ENCODE results near the gene MCTP2. TPM values are rescaled to one million over a fixed set of nuclear protein-coding genes. Genes with fewer than 3 reads are reported as not detected.

The MCTP2 gene, protein sequence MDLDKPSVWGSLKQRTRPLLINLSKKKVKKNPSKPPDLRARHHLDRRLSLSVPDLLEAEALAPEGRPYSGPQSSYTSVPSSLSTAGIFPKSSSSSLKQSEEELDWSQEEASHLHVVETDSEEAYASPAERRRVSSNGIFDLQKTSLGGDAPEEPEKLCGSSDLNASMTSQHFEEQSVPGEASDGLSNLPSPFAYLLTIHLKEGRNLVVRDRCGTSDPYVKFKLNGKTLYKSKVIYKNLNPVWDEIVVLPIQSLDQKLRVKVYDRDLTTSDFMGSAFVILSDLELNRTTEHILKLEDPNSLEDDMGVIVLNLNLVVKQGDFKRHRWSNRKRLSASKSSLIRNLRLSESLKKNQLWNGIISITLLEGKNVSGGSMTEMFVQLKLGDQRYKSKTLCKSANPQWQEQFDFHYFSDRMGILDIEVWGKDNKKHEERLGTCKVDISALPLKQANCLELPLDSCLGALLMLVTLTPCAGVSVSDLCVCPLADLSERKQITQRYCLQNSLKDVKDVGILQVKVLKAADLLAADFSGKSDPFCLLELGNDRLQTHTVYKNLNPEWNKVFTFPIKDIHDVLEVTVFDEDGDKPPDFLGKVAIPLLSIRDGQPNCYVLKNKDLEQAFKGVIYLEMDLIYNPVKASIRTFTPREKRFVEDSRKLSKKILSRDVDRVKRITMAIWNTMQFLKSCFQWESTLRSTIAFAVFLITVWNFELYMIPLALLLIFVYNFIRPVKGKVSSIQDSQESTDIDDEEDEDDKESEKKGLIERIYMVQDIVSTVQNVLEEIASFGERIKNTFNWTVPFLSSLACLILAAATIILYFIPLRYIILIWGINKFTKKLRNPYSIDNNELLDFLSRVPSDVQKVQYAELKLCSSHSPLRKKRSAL
- polyA plus RNA-seq (2011; rRNA removed) = 17.8 and 18.1 TPM in 2 replicates
- 35.1 and 40.5 TPM in 2 replicates for polyA minus RNA-seq (2011; rRNA and poly(A)+ RNA removed)

DNA sequence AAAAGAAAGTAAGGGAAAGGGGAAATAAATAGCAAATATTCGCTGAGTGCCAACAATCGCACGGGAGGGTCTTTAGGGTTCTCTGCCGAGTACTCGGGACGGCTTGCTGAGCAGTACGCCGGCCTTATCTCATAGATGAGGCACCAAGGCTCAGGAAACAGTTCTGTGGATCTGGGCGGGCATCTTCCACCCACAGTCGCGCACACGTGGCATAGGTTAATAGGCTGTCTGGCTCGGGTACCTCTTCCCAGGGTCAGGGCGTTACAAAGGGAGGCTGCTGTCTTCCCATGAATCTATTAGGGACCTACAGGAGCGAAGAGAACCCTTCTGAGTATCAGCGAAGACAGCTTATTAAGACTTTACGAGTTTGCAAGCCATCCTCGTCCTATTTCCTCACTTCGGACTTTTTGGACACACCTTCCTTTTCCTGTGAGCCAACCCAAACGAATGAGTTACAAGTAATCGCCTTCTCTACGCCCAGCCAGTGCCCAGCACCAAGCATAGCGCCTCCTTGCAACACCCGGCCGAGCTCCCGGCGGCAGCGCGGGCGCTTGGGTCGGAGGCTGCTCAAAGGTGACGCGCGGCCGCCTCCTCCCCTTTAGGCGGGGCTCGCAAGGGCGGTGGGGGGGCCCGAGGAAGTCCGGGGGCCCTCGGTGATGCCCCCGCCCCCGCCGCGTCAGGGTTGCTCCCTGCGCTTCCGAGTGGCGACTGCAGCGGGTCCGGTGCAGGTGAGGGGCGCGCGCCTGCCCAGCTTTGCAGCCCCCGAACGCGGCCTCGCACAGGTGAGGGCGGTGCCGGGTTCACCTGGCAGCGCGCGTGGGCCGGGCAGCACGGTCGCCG lies at the start of gene MCTP2:
Gene MCTP2 (plus strand): TSS at position 679 of the 840 bp plus-strand sequence. CDS start 66,705 bp downstream, outside the sequence.
- DNase-seq (ENCODE audit: low read depth, low spot score) = peak; percentile 39
- POLR2A ChIA-PET = interaction anchor here (1.0 kb wide), 2 partner anchors 9 to 67 kb away, joined by 3 read pairs; no protein-coding TSS in a partner anchor
- no peaks in the 10 kb centered on the region for H3K9me3 ChIP-seq (ENCODE audit: control insufficient read depth, insufficient read depth, low read length)
- H3K4me3 ChIP-seq (ENCODE audit: low read depth, low read length) = peak within 1 kb of the TSS; percentile 65
- no peaks in the 10 kb centered on the region for H3K27me3 ChIP-seq (ENCODE audit: control insufficient read depth, insufficient read depth, low read length)
- TF ChIP-seq, protein P1, sequence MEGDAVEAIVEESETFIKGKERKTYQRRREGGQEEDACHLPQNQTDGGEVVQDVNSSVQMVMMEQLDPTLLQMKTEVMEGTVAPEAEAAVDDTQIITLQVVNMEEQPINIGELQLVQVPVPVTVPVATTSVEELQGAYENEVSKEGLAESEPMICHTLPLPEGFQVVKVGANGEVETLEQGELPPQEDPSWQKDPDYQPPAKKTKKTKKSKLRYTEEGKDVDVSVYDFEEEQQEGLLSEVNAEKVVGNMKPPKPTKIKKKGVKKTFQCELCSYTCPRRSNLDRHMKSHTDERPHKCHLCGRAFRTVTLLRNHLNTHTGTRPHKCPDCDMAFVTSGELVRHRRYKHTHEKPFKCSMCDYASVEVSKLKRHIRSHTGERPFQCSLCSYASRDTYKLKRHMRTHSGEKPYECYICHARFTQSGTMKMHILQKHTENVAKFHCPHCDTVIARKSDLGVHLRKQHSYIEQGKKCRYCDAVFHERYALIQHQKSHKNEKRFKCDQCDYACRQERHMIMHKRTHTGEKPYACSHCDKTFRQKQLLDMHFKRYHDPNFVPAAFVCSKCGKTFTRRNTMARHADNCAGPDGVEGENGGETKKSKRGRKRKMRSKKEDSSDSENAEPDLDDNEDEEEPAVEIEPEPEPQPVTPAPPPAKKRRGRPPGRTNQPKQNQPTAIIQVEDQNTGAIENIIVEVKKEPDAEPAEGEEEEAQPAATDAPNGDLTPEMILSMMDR (IDR thresholded peaks at IDR 0.05; ENCODE audit: low read depth, low read length) = 0 out of 2 replicates have a peak, but pooled peaks have one; percentile 12
- peak within 1 kb of the TSS; percentile 84 for H3K27ac ChIP-seq (ENCODE audit: low read depth, low read length)
- CTCF ChIA-PET = interaction anchor here (0.5 to 3.4 kb wide), 6 partner anchors 9 to 1434 kb away, joined by 4 to 18 read pairs (median 8); no protein-coding TSS in a partner anchor

DNA sequence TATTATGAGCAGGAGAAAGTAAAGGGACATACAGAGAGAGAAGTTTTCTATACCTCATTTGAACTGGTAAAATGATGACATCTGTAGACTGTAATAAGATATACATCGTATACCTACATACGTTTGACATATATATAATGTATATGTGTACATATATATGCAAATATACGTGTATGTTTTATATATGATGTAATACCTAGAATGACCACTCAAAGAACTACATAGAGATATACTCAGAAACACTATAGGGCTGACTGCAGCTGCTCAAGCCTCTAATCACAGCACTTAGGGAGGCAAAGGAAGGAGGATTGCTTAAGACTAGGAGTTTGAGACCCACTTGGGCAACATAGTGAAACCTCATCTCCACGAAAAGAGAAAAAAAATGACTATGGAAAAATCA lies 48.5 kb upstream of the MCTP2 start:
- TF ChIP-seq, protein P1 (IDR thresholded peaks at IDR 0.05; ENCODE audit: low read depth, low read length) = no peak
- no peak for DNase-seq (ENCODE audit: low read depth, low spot score)
- H3K27me3 ChIP-seq (ENCODE audit: control insufficient read depth, insufficient read depth, low read length) = no peaks in the 10 kb centered on the region
- CTCF ChIA-PET = no interaction called here
- POLR2A ChIA-PET = no interaction called here
- H3K4me3 ChIP-seq (ENCODE audit: low read depth, low read length) = no peak overlapping the region
- no peak overlapping the region for H3K27ac ChIP-seq (ENCODE audit: low read depth, low read length)
- H3K9me3 ChIP-seq (ENCODE audit: control insufficient read depth, insufficient read depth, low read length) = no peaks in the 10 kb centered on the region; the same call in 1 of the 2 replicates

DNA sequence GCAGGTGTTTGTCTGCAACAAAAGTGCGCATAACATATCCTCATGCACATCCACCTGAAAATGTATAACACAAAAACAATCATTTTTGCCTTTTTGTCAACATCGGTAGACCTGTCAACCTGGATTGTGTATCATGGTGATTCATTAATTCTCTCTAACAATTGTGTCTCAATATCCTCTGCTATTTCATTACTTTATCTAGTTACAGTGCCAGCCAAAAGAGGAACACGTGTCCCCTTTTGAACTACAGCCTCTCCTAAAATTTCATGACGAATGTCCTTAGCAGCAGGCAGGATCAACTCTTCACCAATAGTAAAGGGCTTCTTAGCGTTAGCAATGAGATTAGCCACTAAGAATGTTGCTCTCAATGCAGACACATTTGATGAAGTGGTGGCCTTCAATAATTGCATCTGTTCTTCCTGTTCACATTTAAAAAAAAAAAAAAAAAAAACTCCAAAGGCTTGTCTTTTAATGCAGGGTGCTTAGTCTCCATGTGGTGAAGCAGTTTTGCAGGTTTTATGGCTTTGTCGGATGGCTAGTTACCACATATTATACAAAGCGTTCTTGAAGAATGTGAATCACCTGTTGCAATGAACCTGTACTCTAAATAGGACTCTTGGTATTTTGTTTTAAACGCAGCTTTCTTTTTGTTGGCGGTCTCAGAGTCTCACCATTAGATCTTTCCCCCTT lies 45.7 kb upstream of the MCTP2 start:
- Histone ChIP-seq H3K9me3 (ENCODE audit: control insufficient read depth, insufficient read depth, low read length) (no peaks in the 10 kb centered on the region; the same call in 1 of the 2 replicates), H3K27me3 (ENCODE audit: control insufficient read depth, insufficient read depth, low read length) (no peaks in the 10 kb centered on the region), H3K27ac (ENCODE audit: low read depth, low read length) (no peak overlapping the region), H3K4me3 (ENCODE audit: low read depth, low read length) (no peak overlapping the region)
- POLR2A ChIA-PET = no interaction called here
- TF ChIP-seq, protein P1 (IDR thresholded peaks at IDR 0.05; ENCODE audit: low read depth, low read length) = no peak
- CTCF ChIA-PET = interaction anchor here (0.7 to 1.2 kb wide), 3 partner anchors 21 to 138 kb away, joined by 3 to 4 read pairs (median 3); no protein-coding TSS in a partner anchor
- DNase-seq (ENCODE audit: low read depth, low spot score) = no peak

DNA sequence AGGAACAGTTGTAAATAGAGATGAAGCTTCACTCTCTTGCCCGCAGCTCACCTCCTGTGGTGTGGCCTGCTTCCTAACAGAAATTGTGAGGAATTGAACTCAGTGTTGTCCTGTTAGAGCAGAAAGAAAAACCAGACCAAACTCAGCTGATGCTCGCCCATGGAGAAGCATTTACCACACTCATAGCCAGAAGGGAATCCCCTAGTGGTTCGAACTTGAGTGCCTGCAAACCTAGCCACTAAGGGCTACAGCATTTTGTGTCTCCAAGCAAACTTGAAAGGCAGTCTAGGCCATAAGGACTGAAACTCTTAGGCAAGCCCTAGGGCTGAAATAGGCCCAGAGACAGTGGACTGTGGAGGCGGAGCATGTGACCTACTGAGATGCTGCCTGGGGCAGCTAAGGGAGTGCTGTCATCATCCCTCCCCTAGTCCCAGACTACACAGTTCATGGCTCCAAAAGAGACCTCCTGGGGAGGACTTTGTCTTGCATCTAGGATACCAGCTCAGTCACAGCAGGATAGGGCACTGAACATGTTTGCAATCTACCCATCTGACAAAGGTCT lies 44.5 kb upstream of the MCTP2 start:
- no peak overlapping the region for H3K4me3 ChIP-seq (ENCODE audit: low read depth, low read length)
- TF ChIP-seq, protein P1 (IDR thresholded peaks at IDR 0.05; ENCODE audit: low read depth, low read length) = no peak
- POLR2A ChIA-PET = no interaction called here
- no peak for DNase-seq (ENCODE audit: low read depth, low spot score)
- H3K27me3 ChIP-seq (ENCODE audit: control insufficient read depth, insufficient read depth, low read length) = no peaks in the 10 kb centered on the region
- no peaks in the 10 kb centered on the region; the same call in 1 of the 2 replicates for H3K9me3 ChIP-seq (ENCODE audit: control insufficient read depth, insufficient read depth, low read length)
- no peak overlapping the region for H3K27ac ChIP-seq (ENCODE audit: low read depth, low read length)
- CTCF ChIA-PET = interaction anchor here (0.9 to 1.2 kb wide), 2 partner anchors 23 to 137 kb away, joined by 3 to 4 read pairs; no protein-coding TSS in a partner anchor
